Measurements from ENCODE around the gene FRMD4B.
"Not testable (repeated sequence)": the region's sequence is repeated elsewhere in the genome, so short reads cannot be mapped to it uniquely, and the experiment has no call there.

FRMD4B gene

GRCh38 chr3:69282181-69282580 is 103.7 kb downstream of the FRMD4B start:
- no peak for DNase-seq

- DNase-seq = not testable (repeated sequence)
These were observed 108.5 kb downstream of the FRMD4B start for GRCh38 chr3:69277403-69277802.

GRCh38 chr3:69276884-69277283 is 109.0 kb downstream of the FRMD4B start:
- no peak for DNase-seq

GRCh38 chr3:69276191-69276590 is 109.7 kb downstream of the FRMD4B start:
- not testable (repeated sequence) for DNase-seq

GRCh38 chr3:69273896-69274295 is 112.0 kb downstream of the FRMD4B start:
- no peak for DNase-seq

GRCh38 chr3:69272556-69272955 is 113.3 kb downstream of the FRMD4B start:
- no peak for DNase-seq

GRCh38 chr3:69271098-69271497 is 114.8 kb downstream of the FRMD4B start:
- DNase-seq = no peak

GRCh38 chr3:69266585-69266984 is 119.3 kb downstream of the FRMD4B start:
- no peak for DNase-seq

- not testable (repeated sequence) for DNase-seq
These were observed 119.8 kb downstream of the FRMD4B start for GRCh38 chr3:69266071-69266470.

GRCh38 chr3:69260843-69261405 is 125.0 kb downstream of the FRMD4B start:
- DNase-seq = not testable (repeated sequence)

- DNase-seq = no peak
These were observed 125.6 kb downstream of the FRMD4B start for GRCh38 chr3:69260216-69260787.

GRCh38 chr3:69259125-69259524 is 126.8 kb downstream of the FRMD4B start:
- no peak for DNase-seq

- DNase-seq = no peak
These were observed 130.0 kb downstream of the FRMD4B start for GRCh38 chr3:69255928-69256327.

GRCh38 chr3:69254351-69254750 is 131.5 kb downstream of the FRMD4B start:
- no peak for DNase-seq

- DNase-seq = no peak
These were observed 133.3 kb downstream of the FRMD4B start for GRCh38 chr3:69252631-69253030.

- no peak for DNase-seq
These were observed 133.7 kb downstream of the FRMD4B start for GRCh38 chr3:69252141-69252540.

GRCh38 chr3:69251078-69251805 is 134.6 kb downstream of the FRMD4B start:
- DNase-seq = peak; percentile 48

GRCh38 chr3:69250014-69250413 is 135.9 kb downstream of the FRMD4B start:
- DNase-seq = peak; percentile 59

- DNase-seq = no peak
These were observed 136.9 kb downstream of the FRMD4B start for GRCh38 chr3:69249001-69249400.

GRCh38 chr3:69248436-69248835 is 137.5 kb downstream of the FRMD4B start:
- peak; percentile 70 for DNase-seq

- DNase-seq = no peak
These were observed 139.3 kb downstream of the FRMD4B start for GRCh38 chr3:69246612-69247011.

GRCh38 chr3:69244039-69244438 is 141.8 kb downstream of the FRMD4B start:
- no peak for DNase-seq

GRCh38 chr3:69241769-69242168 is 144.1 kb downstream of the FRMD4B start:
- no peak for DNase-seq
